Breast epithelium (tissue), 4 donors: ENCODE measurements around the gene ZBTB45. TPM values are rescaled to one million over a fixed set of nuclear protein-coding genes. Genes with fewer than 3 reads are reported as not detected.

Source experiments
- DNase-seq, 2 donors: peaks; one replicate each; pipeline ENCODE4 v3.0.0-alpha.2; 2019; ENCODE audit warnings: low spot score in 2 of 2
- H3K27ac ChIP-seq, 2 donors: fragments of 200-600 bp; sonication (generic) in 1 of 2; one replicate each; pipeline ENCODE4 v1.5.1; 2016 to 2019; ENCODE audit warnings: mild to moderate bottlenecking in 1 of 2
- H3K27me3 ChIP-seq, 2 donors: fragments of 200-600 bp; sonication (generic) in 1 of 2; one replicate each; pipeline versions ENCODE4 v1.5.1 to v1.6.0; 2017 to 2019; ENCODE audit warnings: control low read depth in 1 of 2, mild to moderate bottlenecking in 1 of 2
- H3K36me3 ChIP-seq: fragments of 200-600 bp; one replicate; pipeline ENCODE4 v1.5.1; 2019
- H3K4me1 ChIP-seq, 2 donors: fragments of 200-600 bp; sonication (generic); one replicate each; pipeline ENCODE4 v1.5.1; 2016 to 2019; ENCODE audit warnings: control low read depth in 1 of 2
- H3K4me3 ChIP-seq, 3 donors: fragments of 200-600 bp; sonication (generic); 1 replicate in 2 of 3; 2 replicates in 1 of 3; pipeline ENCODE4 v1.5.1; 2016 to 2019; ENCODE audit warnings: mild to moderate bottlenecking in 3 of 3, moderate library complexity in 2 of 3
- H3K9me3 ChIP-seq, 2 donors: fragments of 200-600 bp; sonication (generic) in 1 of 2; one replicate each; pipeline ENCODE4 v1.5.1; 2016 to 2019; ENCODE audit warnings: control low read depth in 1 of 2
- CTCF ChIP-seq, 3 donors: fragments of 450-650 bp; IDR thresholded peaks; one replicate each; pipeline ENCODE4 v1.5.1; 2016 to 2017; ENCODE audit warnings: antibody characterized with exemption in 3 of 3, mild to moderate bottlenecking in 3 of 3, moderate library complexity in 3 of 3
- POLR2A ChIP-seq: fragments of 450-650 bp; IDR thresholded peaks from one replicate; pipeline ENCODE4 v1.6.1; 2016; ENCODE audit warnings: antibody characterized with exemption, mild to moderate bottlenecking, moderate library complexity
- POLR2AphosphoS5 ChIP-seq, 3 donors: sonication (generic); formaldehyde crosslinking; IDR thresholded peaks; one replicate each; pipeline ENCODE4 v1.6.1; 2017; ENCODE audit warnings: antibody characterized with exemption in 3 of 3
- intact Hi-C: fragments of 100-400 bp; cut with DNase I; formaldehyde crosslinking; loops from one replicate; pipeline ENCODE4 v1.15.1; 2023; ENCODE audit warnings: low total_unique reads
- total RNA-seq, 3 donors: library from RNA; depleted of rRNA; stranded (reverse); fragments of >200 nt; gene quantifications; one replicate each; pipeline ENCODE4 v1.1.0, GENCODE V29; 2016

Gene ZBTB45
- total RNA-seq, 3 donors from 2014 or later, result 8.2 to 9.2 (median 8.6) TPM

- DNase-seq, result no peak
- H3K4me3 ChIP-seq, result peak overlapping the region; percentile 32 to 80 (median 57)
- H3K27me3 ChIP-seq, result no peaks in the 10 kb centered on the region
- no peaks in the 10 kb centered on the region for H3K9me3 ChIP-seq
- peak overlapping the region; percentile 68 to 86 for H3K27ac ChIP-seq
- intact Hi-C loops, result no loop called here
- peaks cover 17 to 20% of the 10 kb centered on the region in 2 donors for H3K4me1 ChIP-seq
- TF ChIP-seq POLR2AphosphoS5 (IDR thresholded peaks at IDR 0.05) (no peak), POLR2A (no peak), CTCF (IDR thresholded peaks at IDR 0.05) (no peak)
- no peaks in the 10 kb centered on the region for H3K36me3 ChIP-seq
These were observed 43.5 kb upstream of the ZBTB45 start for GRCh38 chr19:58563034-58563573.

GRCh38 chr19:58562122-58563033, 42.8 kb upstream of the ZBTB45 start:
- DNase-seq, result no peak
- TF ChIP-seq POLR2A (no peak), CTCF (IDR thresholded peaks at IDR 0.05) (no peak), POLR2AphosphoS5 (IDR thresholded peaks at IDR 0.05) (peak; percentile 8 to 36 (median 11))
- Histone ChIP-seq H3K4me3 (peak overlapping the region; percentile 32 to 80 (median 57)), H3K36me3 (no peaks in the 10 kb centered on the region), H3K27ac (peak overlapping the region; percentile 68 to 86), H3K9me3 (no peaks in the 10 kb centered on the region), H3K4me1 (peaks cover 18 to 20% of the 10 kb centered on the region in 2 donors), H3K27me3 (no peaks in the 10 kb centered on the region)
- intact Hi-C loops, result no loop called here

- H3K4me3 ChIP-seq, result peak overlapping the region; percentile 32 to 80 (median 57)
- intact Hi-C loops, result no loop called here
- no peaks in the 10 kb centered on the region for H3K36me3 ChIP-seq
- H3K9me3 ChIP-seq, result no peaks in the 10 kb centered on the region
- H3K27me3 ChIP-seq, result no peaks in the 10 kb centered on the region
- no peak for DNase-seq
- H3K27ac ChIP-seq, result peak overlapping the region; percentile 68 to 86
- no peak for TF ChIP-seq POLR2AphosphoS5 (IDR thresholded peaks at IDR 0.05)
- no peak for TF ChIP-seq POLR2A
- TF ChIP-seq CTCF (IDR thresholded peaks at IDR 0.05), result no peak
- peaks cover 20 to 27% of the 10 kb centered on the region in 2 donors for H3K4me1 ChIP-seq
These were observed 41.9 kb upstream of the ZBTB45 start for GRCh38 chr19:58561373-58562121.

- H3K9me3 ChIP-seq, result no peaks in the 10 kb centered on the region
- no peak overlapping the region for H3K4me3 ChIP-seq
- no peaks in the 10 kb centered on the region for H3K36me3 ChIP-seq
- intact Hi-C loops, result no loop called here
- TF ChIP-seq POLR2AphosphoS5 (IDR thresholded peaks at IDR 0.05) (no peak), POLR2A (no peak), CTCF (IDR thresholded peaks at IDR 0.05) (no peak)
- peaks cover 20 to 29% of the 10 kb centered on the region in 2 donors for H3K4me1 ChIP-seq
- no peak overlapping the region for H3K27ac ChIP-seq
- DNase-seq, result no peak
- H3K27me3 ChIP-seq, result no peaks in the 10 kb centered on the region
These were observed 41.3 kb upstream of the ZBTB45 start for GRCh38 chr19:58560921-58561320.
